Measurements from ENCODE around the gene TMEM240.

The TMEM240 gene

GRCh38 chr1:1540090-1540817, at the start of gene TMEM240:
TMEM240 (minus strand) TSS chr1:1540624; CDS start chr1:1540346, 278 bp downstream.
- peak; percentile 45 for DNase-seq (ENCODE audit: low spot score)

- DNase-seq (ENCODE audit: low spot score) = no peak
Measured at GRCh38 chr1:1583347-1584010, 43.1 kb upstream of the TMEM240 start.

GRCh38 chr1:1582585-1583346, 42.3 kb upstream of the TMEM240 start:
- DNase-seq (ENCODE audit: low spot score) = no peak

DNA sequence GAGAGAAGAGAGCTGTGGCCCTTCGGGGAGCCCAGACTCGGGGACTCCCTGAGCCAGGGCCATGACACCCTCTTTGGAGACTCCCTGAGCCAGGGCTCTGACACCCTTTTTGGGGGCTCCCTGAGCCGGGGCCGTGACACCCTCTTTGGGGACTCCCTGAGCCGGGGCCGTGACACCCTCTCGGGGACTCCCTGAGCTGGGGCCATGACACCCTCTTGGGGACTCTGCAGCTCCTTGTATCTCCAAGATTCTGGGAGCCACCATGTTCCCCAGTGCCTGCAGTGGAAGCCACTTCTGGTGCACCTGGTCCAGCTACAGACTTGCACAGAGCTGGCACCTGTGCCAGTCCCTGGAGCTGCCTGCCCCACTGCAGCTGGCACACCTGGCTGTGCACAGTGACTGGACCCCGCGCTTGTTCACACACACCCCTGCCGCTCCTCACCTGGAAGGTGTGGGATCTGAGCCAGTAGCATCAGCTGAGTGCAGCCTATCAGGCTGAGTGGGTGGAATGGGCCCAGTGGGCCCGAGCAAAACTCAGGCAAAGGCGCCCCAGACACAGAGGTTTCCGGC, 38.0 kb upstream of the TMEM240 start:
- no peak for DNase-seq (ENCODE audit: low spot score)

- DNase-seq (ENCODE audit: low spot score) = no peak
Measured at GRCh38 chr1:1577367-1578011, 37.1 kb upstream of the TMEM240 start.

DNA sequence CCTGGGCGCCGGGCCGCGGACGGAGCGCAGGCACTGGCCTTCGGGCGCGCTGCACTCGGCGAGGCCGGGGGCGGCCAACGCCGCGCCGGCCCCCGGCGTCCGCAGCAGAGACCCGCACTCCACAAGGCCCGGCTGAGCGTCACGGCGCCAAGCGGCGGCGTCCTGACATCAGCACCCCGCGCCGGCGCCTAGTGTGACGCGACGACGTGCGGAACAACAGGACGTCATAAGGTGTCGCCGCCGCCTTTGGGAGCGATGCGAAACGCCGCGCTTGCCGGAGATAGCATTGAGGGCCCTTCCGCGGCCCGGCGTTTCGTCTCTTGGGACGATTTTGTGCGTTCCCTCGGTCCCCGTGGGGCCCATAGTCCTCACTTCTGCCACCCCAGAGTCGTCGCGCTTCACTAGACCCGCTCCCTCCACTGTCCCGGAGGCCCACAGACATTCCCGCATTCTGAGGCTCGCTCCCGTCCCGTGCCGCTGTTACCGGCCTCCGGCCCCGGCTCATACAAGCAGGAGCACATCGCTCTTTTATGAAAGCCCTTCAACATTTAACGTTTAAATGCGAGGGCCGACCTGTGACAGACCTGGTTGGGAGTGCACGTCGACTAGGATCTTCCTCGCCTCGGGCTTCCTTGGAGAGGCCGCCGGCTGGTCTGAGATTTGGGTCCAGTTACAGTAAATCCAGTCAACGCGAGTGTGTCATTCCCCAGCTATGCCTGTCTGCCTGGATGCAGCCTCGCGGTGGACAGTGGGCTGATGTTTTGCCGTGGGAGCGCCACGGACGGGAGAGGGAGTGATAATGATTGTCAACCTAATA, 34.5 kb upstream of the TMEM240 start, which contains the start of gene SSU72:
SSU72 (minus strand) TSS at position 143 of the 817 bp plus-strand sequence. CDS start 306 bp downstream, outside the sequence.
- peak; percentile 93 for DNase-seq (ENCODE audit: low spot score)

GRCh38 chr1:1573843-1574720, 33.7 kb upstream of the TMEM240 start:
- peak; percentile 77 for DNase-seq (ENCODE audit: low spot score)

DNA sequence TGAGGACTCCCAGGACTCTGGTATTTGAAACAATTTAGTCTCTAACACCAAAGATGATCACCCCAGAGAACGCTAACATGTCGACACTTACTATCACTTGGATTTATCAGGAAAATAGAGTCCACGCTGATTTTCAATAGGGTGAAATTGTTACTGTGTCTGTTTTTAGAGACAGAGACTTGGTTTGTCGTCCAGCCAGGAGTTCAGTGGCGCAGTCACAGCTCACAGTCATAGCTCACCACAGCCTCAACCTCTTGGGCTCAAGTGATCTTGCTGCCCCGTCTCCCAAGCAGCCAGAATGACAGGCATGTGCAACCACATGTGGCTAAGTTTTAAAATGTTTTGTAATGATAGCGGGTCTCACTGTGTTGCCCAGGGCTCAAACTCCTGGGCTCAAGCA, 28.9 kb upstream of the TMEM240 start:
- no peak for DNase-seq (ENCODE audit: low spot score)

GRCh38 chr1:1567891-1568291, 27.5 kb upstream of the TMEM240 start:
- DNase-seq (ENCODE audit: low spot score) = no peak

- DNase-seq (ENCODE audit: low spot score) = no peak
Measured at GRCh38 chr1:1567152-1567875, 26.9 kb upstream of the TMEM240 start.

DNA sequence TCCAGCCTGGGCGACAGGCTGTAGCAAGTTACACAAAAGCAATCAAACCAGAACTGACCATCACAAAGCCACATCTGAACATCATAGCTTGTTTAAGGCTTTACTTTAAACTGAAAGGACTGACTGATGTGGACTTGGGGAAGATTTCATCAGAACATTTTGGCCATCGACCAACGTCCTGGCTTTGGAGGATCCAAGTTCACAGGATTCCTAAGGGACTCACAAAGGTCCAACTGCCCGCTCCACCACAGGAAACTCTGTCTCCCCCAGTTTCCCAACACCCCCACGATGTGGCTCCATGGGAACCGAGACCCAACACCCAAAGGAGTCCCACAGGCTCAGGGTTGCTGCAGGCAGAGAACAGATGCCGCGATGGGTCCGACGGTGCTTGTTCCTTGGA, 24.9 kb upstream of the TMEM240 start:
- no peak for DNase-seq (ENCODE audit: low spot score)

DNA sequence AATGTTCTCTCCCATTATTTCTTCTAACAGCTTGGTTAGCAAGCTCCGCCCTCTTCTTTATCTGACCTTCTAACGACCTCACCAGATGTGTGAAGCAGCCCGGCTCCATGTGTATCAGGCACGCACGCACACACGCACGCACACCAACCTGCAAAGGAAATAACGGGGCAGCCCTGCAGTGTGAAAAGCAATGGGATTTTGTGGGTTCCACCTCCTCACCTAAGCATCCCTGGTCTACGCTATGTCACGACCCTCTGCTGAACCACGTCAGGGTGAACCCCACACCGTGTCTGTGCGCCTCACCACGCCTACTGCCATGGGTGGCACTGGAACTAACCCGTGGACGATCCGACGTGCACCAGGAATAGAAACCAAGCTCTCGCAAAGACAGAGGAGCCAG, 23.8 kb upstream of the TMEM240 start:
- no peak for DNase-seq (ENCODE audit: low spot score)

DNA sequence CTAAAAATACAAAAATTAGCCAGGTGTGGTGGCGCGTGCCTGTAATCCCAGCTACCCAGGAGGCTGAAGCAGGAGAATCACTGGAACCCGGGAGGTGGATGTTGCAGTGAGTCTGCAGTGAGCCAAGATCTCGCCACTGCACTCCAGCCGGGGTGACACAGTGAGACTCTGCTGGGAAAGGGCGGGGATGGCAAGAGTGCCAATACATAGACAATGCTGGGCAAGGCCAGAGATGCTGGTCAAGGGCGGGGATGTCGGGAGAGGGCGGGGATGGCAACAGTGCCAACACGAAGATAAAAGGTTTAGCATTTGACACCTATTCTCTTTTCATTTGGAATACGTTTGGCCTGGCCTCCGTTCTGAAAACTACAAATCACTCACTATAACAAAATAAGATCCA, 23.3 kb upstream of the TMEM240 start:
- DNase-seq (ENCODE audit: low spot score) = no peak

DNA sequence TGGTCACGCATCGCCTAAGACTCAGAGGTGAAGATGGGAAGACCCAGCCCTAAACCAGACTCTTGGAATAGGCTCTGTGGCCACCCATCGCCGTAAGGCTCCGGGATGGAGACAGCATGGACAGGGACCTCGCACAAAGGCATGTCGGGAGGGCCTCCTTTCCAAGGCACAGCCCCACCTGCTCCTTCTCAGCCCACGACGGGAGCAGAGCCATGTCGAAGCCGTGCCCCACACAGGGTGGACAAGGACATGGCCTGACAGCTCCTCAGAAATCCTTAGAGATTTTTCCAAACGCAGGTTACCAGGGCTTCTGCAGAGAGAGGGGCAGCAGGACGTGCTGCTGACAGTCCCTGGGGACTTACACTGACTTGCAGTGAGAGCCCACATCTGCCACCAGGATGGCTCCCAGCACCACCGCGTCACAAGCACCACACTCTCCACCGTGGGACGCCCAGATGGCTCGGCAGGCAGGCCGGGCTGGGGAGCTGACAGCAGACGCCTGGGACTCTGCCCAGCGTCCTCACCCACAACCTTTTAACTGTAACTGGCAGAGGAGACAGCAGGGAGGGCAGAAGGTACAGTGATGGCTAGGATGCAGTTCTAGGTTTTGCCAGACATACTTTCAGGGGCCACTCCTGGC, 22.3 kb upstream of the TMEM240 start:
- no peak for DNase-seq (ENCODE audit: low spot score)

- DNase-seq (ENCODE audit: low spot score) = no peak
Measured at GRCh38 chr1:1561801-1562470, 21.5 kb upstream of the TMEM240 start.

GRCh38 chr1:1560178-1560577, 19.8 kb upstream of the TMEM240 start:
- no peak for DNase-seq (ENCODE audit: low spot score)

DNA sequence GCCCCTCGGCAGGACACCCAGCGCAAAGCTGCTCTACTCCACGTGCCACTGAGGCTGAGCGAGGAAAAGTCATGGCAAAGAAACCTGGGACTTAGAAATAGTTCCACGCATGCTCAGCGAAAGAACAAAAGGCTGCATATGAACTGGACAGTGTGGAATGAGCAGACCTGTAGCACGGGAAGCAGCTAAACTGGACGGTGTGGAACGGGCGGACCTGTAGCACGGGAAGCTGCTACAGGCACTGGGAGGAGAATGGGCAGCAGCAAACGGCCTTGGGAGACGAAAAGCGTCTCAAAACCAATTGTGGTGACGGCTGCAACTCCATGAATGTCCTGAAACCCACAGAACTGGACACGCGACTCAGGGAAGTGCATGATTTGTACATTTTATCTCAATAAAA, 18.6 kb upstream of the TMEM240 start:
- DNase-seq (ENCODE audit: low spot score) = no peak

GRCh38 chr1:1558591-1558990, 18.2 kb upstream of the TMEM240 start:
- no peak for DNase-seq (ENCODE audit: low spot score)

Measured in kidney tubule cell (primary cell).